Osteocyte (in vitro differentiated cells): ENCODE results near the gene RBM14. TPM values are rescaled to one million over a fixed set of nuclear protein-coding genes. Genes with fewer than 3 reads are reported as not detected.
"Not testable (repeated sequence)": the region's sequence is repeated elsewhere in the genome, so short reads cannot be mapped to it uniquely, and the experiment has no call there.

Source experiments
- DNase-seq: peaks from one replicate; pipeline ENCODE4 v3.0.0; 2021; ENCODE audit warnings: mixed read lengths; ENCODE audit not compliant: unreplicated experiment; ENCODE audit errors: extremely low spot score
- H3K27ac Mint-ChIP-seq: one replicate; pipeline ENCODE4 v1.8.0; 2021; ENCODE audit warnings: mild to moderate bottlenecking, mixed read lengths; ENCODE audit not compliant: unreplicated experiment
- H3K27me3 Mint-ChIP-seq: one replicate; pipeline ENCODE4 v1.8.0; 2021; ENCODE audit warnings: mixed read lengths; ENCODE audit not compliant: unreplicated experiment
- H3K36me3 Mint-ChIP-seq: one replicate; pipeline ENCODE4 v1.8.0; 2021; ENCODE audit warnings: mixed read lengths; ENCODE audit not compliant: unreplicated experiment
- H3K4me1 Mint-ChIP-seq: one replicate; pipeline ENCODE4 v1.8.0; 2021; ENCODE audit warnings: mixed read lengths; ENCODE audit not compliant: unreplicated experiment
- H3K4me3 Mint-ChIP-seq: one replicate; pipeline ENCODE4 v1.8.0; 2021; ENCODE audit warnings: mild to moderate bottlenecking, moderate library complexity, mixed read lengths; ENCODE audit not compliant: unreplicated experiment
- H3K9me3 Mint-ChIP-seq: one replicate; pipeline ENCODE4 v1.8.0; 2021; ENCODE audit warnings: mixed read lengths; ENCODE audit not compliant: unreplicated experiment
- CTCF ChIP-seq: fragments of 200-600 bp; sonication (generic); IDR thresholded peaks from 2 replicates; pipeline ENCODE4 v1.5.0; 2021; ENCODE audit warnings: antibody characterized with exemption, mild to moderate bottlenecking, moderate library complexity
- total RNA-seq: library from RNA; stranded (reverse); gene quantifications from 2 replicates; pipeline ENCODE4 v1.2.1, GENCODE V29; 2021

Gene RBM14
- total RNA-seq, 1 donor from 2014 or later: 59.2 TPM

GRCh38 chr11:66637557-66638176, 21.2 kb downstream of the RBM14 start:
- H3K27ac Mint-ChIP-seq: peak overlapping the region; percentile 98
- TF ChIP-seq CTCF: no peak
- no peaks in the 10 kb centered on the region for H3K27me3 Mint-ChIP-seq
- peaks cover 49% of the 10 kb centered on the region for H3K4me1 Mint-ChIP-seq
- H3K36me3 Mint-ChIP-seq: peaks cover 33% of the 10 kb centered on the region
- H3K9me3 Mint-ChIP-seq: no peaks in the 10 kb centered on the region
- H3K4me3 Mint-ChIP-seq: peak overlapping the region; percentile 97
- no peak for DNase-seq

- Mint-ChIP-seq H3K4me3 (peak within 1 kb of the TSS; percentile 97), H3K9me3 (no peaks in the 10 kb centered on the region), H3K4me1 (peaks cover 56% of the 10 kb centered on the region), H3K36me3 (peaks cover 40% of the 10 kb centered on the region), H3K27ac (peak within 1 kb of the TSS; percentile 98), H3K27me3 (no peaks in the 10 kb centered on the region)
- peak; percentile 22 for TF ChIP-seq CTCF
- DNase-seq: peak; percentile 99
These were observed 22.0 kb downstream of the RBM14 start, which contains the start of gene RBM4 for GRCh38 chr11:66638177-66639065. Gene RBM4, plus strand, starts transcription at chr11:66638703. Its CDS starts 1,009 bp downstream, at chr11:66639712.

- Mint-ChIP-seq H3K4me1 (peaks cover 62% of the 10 kb centered on the region), H3K4me3 (peak overlapping the region; percentile 97), H3K36me3 (peaks cover 44% of the 10 kb centered on the region), H3K27ac (peak overlapping the region; percentile 98), H3K27me3 (no peaks in the 10 kb centered on the region), H3K9me3 (no peaks in the 10 kb centered on the region)
- peak; percentile 15 for TF ChIP-seq CTCF
- DNase-seq: no peak
These were observed 22.8 kb downstream of the RBM14 start for GRCh38 chr11:66639066-66639813.

- H3K4me3 Mint-ChIP-seq: peak overlapping the region; percentile 97
- not testable (repeated sequence) for DNase-seq, H3K27me3 Mint-ChIP-seq, H3K9me3 Mint-ChIP-seq
- peaks cover 69% of the 10 kb centered on the region for H3K4me1 Mint-ChIP-seq
- H3K27ac Mint-ChIP-seq: peak overlapping the region; percentile 98
- H3K36me3 Mint-ChIP-seq: peaks cover 46% of the 10 kb centered on the region
These were observed 23.4 kb downstream of the RBM14 start for GRCh38 chr11:66639814-66640340.

- H3K27ac Mint-ChIP-seq: peak overlapping the region; percentile 1
- peaks cover 64% of the 10 kb centered on the region for H3K36me3 Mint-ChIP-seq
These were observed 25.4 kb downstream of the RBM14 start for GRCh38 chr11:66641834-66642233.

More at GRCh38 chr11:66641834-66642233, 25.4 kb downstream of the RBM14 start:
- H3K4me3 Mint-ChIP-seq: peak overlapping the region; percentile 97
- TF ChIP-seq CTCF: no peak
- DNase-seq: no peak
- no peaks in the 10 kb centered on the region for H3K9me3 Mint-ChIP-seq
- H3K27me3 Mint-ChIP-seq: no peaks in the 10 kb centered on the region
- peaks cover 75% of the 10 kb centered on the region for H3K4me1 Mint-ChIP-seq
